GM18907 (cell line): ENCODE data around the gene CELA2A.
"Not testable (repeated sequence)": the region's sequence is repeated elsewhere in the genome, so short reads cannot be mapped to it uniquely, and the experiment has no call there.

Experiments used
- ATAC-seq: cut with Tn5 transposase; IDR thresholded peaks from one replicate; pipeline ENCODE4 v1.9.1; 2021; ENCODE audit warnings: mild to moderate bottlenecking, moderate library complexity; ENCODE audit not compliant: unreplicated experiment

The CELA2A gene

DNA sequence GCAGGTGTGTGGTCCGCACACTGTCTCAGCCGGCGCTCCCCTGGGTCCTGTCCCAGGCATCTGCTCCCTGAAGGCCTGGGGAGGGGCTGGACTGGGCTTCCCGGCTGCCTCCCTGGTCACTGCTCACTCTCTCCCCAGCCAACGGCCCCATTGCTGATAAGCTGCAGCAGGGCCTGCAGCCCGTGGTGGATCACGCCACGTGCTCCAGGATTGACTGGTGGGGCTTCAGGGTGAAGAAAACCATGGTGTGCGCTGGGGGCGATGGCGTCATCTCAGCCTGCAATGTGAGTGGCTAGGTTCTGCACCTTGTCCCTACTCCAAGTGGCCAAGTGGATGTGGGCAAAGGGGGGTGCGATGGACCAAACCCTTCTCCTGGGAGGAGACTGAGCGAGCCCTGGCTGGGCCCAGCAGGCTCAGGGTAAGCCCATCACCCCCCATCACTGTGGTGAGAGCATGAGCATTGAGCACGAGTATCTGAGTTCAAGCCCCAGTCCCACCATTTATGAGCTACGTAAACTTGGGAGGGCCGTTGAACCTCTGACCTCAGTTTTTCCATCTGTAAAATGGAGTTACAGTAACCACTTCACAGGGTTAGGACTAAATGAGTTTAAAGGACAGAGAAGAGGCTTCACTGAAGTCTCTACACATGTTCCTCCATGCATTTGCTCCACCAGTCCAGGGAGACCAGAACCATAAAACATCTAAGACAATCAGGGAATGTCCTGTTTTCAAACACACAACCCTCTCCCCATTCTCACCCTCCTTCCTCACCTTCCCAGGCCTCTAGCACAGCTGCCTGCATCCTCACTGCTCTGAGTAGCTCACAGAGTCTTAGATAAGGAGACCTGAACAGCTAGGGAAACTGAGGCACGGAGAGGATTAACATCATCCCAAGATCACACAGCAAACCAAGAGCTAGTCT lies 11.8 kb upstream of the CELA2A start:
- ATAC-seq: no peak

- ATAC-seq: no peak
Observed at GRCh38 chr1:15445390-15446122, 11.0 kb upstream of the CELA2A start.

DNA sequence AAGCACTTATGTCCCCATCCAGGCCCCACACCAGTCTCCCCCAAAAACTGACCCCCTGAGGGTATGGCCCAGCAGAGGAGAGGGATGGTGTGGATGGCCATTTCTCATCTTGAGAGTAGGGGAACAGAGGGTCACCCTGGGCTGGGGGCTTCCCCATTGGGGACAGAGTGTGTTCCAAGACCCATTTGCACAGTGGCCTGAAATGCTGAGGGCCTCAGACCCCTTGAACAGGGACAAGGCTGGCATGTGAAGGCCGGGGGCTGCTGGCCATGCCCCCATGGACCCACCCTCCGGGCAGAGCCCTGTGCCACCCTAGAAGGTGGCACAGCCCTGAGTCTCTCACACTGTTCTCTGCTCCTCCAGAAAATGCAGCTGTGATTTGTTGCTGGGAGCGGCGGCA lies 10.3 kb upstream of the CELA2A start:
- no peak for ATAC-seq

GRCh38 chr1:15448877-15449462 lies 7.6 kb upstream of the CELA2A start:
- ATAC-seq: no peak

DNA sequence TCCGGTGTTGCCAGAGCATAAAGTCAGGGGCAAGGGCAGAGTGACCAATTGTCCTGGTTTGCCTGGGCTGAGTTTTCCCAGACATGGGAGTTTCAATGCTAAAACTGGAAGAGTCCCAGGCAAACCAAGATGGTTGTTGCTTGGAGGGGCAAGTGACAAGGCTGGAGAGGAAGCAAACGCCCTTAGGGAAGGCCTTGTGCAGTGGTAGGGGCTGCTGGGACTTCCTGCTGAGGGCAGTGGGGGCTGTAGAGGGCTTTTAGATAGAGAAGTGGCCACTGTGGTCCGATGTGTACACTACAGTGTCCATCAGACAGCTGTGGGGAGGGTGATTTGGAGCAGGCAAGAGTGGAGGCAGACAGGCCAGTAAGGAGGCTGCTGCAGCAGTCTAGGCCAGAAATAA lies 7.0 kb upstream of the CELA2A start:
- ATAC-seq: no peak

GRCh38 chr1:15451014-15451722 lies 5.4 kb upstream of the CELA2A start:
- no peak for ATAC-seq

DNA sequence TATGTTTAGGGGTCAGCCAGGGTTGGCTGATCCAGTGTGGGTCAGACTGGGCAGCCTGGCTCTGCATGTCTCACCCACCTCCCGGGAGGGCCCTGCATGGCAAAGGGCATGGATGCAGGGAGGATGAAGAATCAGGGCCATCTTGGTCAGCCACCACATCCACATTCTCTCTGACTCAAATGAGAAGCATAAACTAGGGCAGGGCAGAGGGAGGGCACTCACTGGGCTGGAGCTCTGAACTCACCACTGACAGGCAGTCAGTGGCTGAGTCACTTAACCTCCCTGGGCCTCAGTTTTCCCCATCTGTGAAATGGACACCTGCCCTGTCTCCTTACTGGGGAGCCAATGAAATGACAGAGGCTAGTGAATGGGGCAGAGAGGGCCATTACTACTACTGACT lies 4.3 kb upstream of the CELA2A start:
- no peak for ATAC-seq

DNA sequence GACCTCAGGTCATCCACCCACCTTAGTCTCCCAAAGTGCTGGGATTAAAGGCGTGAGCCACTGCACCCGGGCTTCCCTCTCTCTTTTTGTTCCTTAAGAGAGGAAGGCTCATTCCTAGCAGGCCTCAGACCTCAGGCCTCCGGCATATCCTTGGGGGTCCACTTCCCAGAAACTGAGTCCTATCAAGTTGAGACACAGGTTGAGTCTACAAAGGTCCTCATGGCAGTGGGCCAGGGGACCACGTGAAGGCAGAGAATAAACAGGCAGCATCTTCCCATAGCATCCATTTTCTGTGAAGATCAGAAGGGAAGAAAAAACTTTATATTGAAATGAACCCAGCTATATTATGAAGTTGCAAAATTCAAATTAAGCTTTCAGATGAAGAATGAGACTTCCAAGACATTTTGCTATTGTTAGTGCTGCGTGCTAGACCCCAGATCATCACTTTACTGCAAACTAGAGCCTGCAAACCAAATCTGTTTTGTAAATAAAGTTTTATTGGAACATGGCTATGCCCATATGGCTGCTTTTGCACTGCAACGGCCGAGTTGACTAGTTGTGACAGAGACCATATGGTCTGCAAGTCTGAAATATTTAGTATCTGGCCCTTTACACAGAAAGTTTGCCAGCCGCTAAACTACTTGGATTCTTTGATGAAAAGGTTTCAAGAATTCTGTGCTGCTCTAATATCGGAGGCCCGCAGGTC lies 3.5 kb upstream of the CELA2A start:
- no peak for ATAC-seq

DNA sequence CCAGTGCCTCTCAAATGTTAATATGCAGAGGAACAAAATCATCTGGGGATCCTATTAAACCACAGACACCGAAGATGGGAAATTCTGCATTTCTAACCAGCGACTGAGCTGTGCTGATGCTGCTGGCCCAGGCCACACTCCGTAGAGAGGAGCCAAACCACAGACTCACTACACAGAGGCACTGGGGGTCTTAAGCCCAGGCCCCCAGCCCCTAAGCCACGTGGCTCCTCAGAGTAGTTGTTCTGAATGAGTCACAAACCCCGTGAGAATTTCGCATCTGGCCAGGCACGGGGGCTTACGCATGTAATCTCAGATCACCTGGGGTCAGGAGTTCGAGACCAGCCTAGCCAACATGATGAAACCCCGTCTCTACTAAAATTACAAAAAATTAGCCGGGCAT lies 2.8 kb upstream of the CELA2A start:
- no peak for ATAC-seq

GRCh38 chr1:15454256-15454655 lies 2.3 kb upstream of the CELA2A start:
- ATAC-seq: no peak

- ATAC-seq: no peak
Observed at GRCh38 chr1:15455522-15455921, 1.0 kb upstream of the CELA2A start.

DNA sequence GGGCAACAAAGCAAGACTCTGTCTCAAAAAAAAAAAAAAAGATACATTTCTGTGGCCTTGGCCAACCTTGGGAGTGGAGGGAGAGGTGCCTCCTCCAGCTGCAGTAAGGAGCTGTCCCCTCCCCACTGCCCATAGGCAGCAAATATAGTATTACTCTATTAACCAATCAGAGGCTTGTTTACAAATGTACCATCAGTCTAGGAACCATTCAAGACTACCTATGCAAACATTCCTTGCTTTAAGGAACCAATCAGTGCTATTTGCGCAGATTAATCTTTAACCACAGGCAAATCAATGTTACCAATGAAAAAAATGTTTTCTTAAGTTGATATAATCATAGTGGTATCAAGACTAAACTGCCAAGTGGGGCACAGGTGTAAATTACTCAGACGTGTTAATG lies 1.1 kb downstream of the CELA2A start:
- no peak for ATAC-seq

GRCh38 chr1:15458388-15458787 lies 1.9 kb downstream of the CELA2A start:
- not testable (repeated sequence) for ATAC-seq

GRCh38 chr1:15459771-15460707 lies 3.5 kb downstream of the CELA2A start:
- ATAC-seq: no peak

- no peak for ATAC-seq
Observed at GRCh38 chr1:15460708-15461095, 4.2 kb downstream of the CELA2A start.

GRCh38 chr1:15463064-15463800 lies 6.7 kb downstream of the CELA2A start:
- ATAC-seq: not testable (repeated sequence)

DNA sequence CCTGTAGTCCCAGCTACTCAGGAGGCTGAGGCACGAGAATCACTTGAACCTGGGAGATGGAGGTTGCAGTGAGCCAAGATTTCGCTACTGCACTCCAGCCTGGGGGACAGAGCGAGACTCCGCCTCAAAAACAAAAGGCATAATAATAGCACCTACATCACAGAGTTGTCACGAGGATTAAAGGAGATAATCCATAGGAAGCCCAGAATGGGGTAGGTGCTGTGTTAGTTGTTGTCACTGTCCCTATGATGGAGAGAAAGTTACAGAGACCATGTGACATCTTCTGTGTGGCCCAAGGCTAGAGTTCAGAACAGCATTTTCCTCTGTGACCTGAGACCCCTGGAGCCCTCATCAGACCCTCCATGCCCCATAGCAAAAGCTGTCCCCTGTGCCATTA lies 7.4 kb downstream of the CELA2A start:
- ATAC-seq: not testable (repeated sequence)

GRCh38 chr1:15465674-15466073 lies 9.1 kb downstream of the CELA2A start:
- no peak for ATAC-seq
